Myometrial cell (primary cell): ENCODE results near the gene CALHM5. TPM values are rescaled to one million over a fixed set of nuclear protein-coding genes. Genes with fewer than 3 reads are reported as not detected.

Experiments used
- total RNA-seq: library from RNA; depleted of rRNA; stranded (reverse); fragments of >200 nt; gene quantifications from 2 replicates; pipeline ENCODE4 v1.2.3, GENCODE V29; 2015

The CALHM5 gene, protein sequence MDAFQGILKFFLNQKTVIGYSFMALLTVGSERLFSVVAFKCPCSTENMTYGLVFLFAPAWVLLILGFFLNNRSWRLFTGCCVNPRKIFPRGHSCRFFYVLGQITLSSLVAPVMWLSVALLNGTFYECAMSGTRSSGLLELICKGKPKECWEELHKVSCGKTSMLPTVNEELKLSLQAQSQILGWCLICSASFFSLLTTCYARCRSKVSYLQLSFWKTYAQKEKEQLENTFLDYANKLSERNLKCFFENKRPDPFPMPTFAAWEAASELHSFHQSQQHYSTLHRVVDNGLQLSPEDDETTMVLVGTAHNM
- 0.58 and 0.71 TPM in 2 replicates for total RNA-seq

GRCh38 chr6:116511424-116512110, at the start of gene CALHM5:
TSS of gene CALHM5 (plus strand) at chr6:116511639. CDS start at chr6:116511697, 58 bp downstream.

GRCh38 chr6:116545651-116546050, 34.2 kb downstream of the CALHM5 start, which contains the start of gene TRAPPC3L:
TSS of gene TRAPPC3L (minus strand) at chr6:116545684. CDS start at chr6:116545514, 170 bp downstream.

GRCh38 chr6:116553451-116553850, 42.0 kb downstream of the CALHM5 start, which contains the start of gene CALHM4:
TSS of gene CALHM4 (plus strand) at chr6:116553751. CDS start at chr6:116553794, 43 bp downstream.

DNA sequence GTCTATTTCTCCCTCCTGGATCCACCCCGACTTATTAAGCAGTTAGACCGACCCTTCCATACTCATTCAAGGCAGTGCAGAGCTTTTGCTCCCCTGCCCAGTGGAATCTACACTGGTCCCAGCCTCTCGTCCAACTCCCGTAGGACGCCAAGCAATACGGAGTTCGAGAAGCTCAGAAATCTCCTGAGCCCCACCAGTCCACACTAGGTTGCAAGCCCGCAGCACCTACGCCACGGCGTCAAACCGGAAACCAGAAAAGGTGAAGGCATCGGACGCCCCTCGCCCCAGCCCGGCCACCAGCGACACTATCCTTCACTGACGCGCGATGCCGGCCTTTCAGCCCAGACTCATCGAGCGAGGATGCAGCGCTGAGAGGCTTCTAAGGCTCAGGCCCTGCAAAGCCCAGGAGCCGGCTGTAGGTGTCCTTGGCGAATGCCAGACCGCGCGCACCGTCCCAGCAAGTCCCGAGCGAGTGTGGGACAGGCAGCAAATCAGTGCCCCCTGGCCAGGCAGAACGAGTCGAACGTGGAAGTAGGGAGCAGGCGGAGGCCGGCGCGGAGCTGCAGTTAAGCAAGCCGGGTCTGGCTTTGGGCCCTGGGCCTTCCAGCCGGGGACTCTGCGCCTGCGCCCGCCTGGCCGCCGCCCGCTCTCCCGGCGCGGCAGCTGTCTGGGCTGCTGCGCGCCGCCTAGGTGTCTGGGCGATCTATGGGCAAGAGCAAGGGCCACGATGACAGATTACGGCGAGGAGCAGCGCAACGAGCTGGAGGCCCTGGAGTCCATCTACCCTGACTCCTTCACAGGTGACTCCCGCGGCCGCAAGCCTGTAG, 59.6 kb downstream of the CALHM5 start, which contains the start of gene RWDD1:
RWDD1 (plus strand) TSS at position 649 of the 827 bp plus-strand sequence; CDS start at position 728, 79 bp downstream.

Other genes with a start within 250 kb of the CALHM5 start
- gene TSPYL1, start 231.7 kb upstream of the CALHM5 start, total RNA-seq = 68.3 and 84.4 TPM in 2 replicates
- gene DSE, start 140.7 kb upstream of the CALHM5 start, total RNA-seq = 47.5 and 51.6 TPM in 2 replicates
- gene CALHM6, start 50.3 kb upstream of the CALHM5 start, total RNA-seq = not detected in 2 replicates
- not detected in 2 replicates for gene TRAPPC3L, start 34.0 kb downstream of the CALHM5 start, total RNA-seq
- not detected in 2 replicates for gene CALHM4, start 42.1 kb downstream of the CALHM5 start, total RNA-seq
- gene RWDD1, start 59.9 kb downstream of the CALHM5 start, total RNA-seq = 26.5 and 42.0 TPM in 2 replicates
- under 0.01 TPM in 1 of 2 replicates, not detected in the other for gene RSPH4A, start 104.8 kb downstream of the CALHM5 start, total RNA-seq
- 8.6 and 8.9 TPM in 2 replicates for gene ZUP1, start 157.1 kb downstream of the CALHM5 start, total RNA-seq
- gene KPNA5, start 169.6 kb downstream of the CALHM5 start, total RNA-seq = 4.0 and 4.1 TPM in 2 replicates